Neural progenitor cell (in vitro differentiated cells): ENCODE measurements around the gene ZNF71.

Experiments
- EZH2 ChIP-seq: fragments of 200-600 bp; sonication (generic); IDR thresholded peaks from 2 replicates; pipeline ENCODE4 v1.6.1; 2017; ENCODE audit warnings: antibody characterized with exemption, mild to moderate bottlenecking, moderate library complexity
- TF ChIP-seq, protein P1 (sequence below): fragments of 200-600 bp; sonication (generic); IDR thresholded peaks from 2 replicates; pipeline ENCODE4 v1.5.1; 2017; ENCODE audit warnings: antibody characterized with exemption, mild to moderate bottlenecking

DNA sequence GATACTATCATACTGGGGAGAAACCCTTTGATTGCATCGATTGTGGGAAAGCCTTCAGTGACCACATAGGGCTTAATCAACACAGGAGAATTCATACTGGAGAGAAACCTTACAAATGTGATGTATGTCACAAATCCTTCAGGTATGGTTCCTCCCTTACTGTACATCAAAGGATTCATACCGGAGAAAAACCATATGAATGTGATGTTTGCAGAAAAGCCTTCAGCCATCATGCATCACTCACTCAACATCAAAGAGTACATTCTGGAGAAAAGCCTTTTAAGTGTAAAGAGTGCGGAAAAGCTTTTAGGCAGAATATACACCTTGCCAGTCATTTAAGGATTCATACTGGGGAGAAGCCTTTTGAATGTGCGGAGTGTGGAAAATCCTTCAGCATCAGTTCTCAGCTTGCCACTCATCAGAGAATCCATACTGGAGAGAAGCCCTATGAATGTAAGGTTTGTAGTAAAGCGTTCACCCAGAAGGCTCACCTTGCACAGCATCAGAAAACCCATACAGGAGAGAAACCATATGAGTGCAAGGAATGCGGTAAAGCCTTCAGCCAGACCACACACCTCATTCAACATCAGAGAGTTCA, 40.7 kb upstream of the ZNF71 start:
- no peak for TF ChIP-seq EZH2
- TF ChIP-seq, protein P1, sequence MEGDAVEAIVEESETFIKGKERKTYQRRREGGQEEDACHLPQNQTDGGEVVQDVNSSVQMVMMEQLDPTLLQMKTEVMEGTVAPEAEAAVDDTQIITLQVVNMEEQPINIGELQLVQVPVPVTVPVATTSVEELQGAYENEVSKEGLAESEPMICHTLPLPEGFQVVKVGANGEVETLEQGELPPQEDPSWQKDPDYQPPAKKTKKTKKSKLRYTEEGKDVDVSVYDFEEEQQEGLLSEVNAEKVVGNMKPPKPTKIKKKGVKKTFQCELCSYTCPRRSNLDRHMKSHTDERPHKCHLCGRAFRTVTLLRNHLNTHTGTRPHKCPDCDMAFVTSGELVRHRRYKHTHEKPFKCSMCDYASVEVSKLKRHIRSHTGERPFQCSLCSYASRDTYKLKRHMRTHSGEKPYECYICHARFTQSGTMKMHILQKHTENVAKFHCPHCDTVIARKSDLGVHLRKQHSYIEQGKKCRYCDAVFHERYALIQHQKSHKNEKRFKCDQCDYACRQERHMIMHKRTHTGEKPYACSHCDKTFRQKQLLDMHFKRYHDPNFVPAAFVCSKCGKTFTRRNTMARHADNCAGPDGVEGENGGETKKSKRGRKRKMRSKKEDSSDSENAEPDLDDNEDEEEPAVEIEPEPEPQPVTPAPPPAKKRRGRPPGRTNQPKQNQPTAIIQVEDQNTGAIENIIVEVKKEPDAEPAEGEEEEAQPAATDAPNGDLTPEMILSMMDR = no peak
